HG03354 (cell line): ENCODE results near the gene PRDX1.
A peak's percentile ranks its signal among the peaks of the same experiment; 100 is the strongest.
"Not testable (repeated sequence)": the region's sequence is repeated elsewhere in the genome, so short reads cannot be mapped to it uniquely, and the experiment has no call there.

Experiments
- ATAC-seq: cut with Tn5 transposase; IDR thresholded peaks from one replicate; pipeline ENCODE4 v1.9.1; 2021; ENCODE audit warnings: mild to moderate bottlenecking; ENCODE audit not compliant: unreplicated experiment, poor library complexity, severe bottlenecking

PRDX1 gene

DNA sequence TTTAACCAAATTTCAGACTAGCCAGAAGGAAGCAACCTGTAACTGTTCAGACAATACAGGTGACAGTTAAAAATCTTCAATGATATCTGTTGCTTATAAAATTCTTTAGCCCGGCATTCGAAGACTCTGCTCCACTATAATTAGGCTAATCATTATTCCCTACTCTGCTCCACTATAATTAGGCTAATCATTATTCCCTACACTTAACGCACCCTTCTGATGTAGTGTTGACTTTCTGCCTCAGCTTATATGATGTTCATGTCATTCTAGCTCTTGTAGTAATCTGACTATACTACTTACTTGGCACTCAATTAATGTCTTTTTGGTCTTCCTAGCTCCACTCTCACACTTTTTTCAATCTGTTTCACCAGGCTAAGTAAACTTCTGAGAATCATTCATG is 44.0 kb downstream of the PRDX1 start:
- no peak for ATAC-seq

DNA sequence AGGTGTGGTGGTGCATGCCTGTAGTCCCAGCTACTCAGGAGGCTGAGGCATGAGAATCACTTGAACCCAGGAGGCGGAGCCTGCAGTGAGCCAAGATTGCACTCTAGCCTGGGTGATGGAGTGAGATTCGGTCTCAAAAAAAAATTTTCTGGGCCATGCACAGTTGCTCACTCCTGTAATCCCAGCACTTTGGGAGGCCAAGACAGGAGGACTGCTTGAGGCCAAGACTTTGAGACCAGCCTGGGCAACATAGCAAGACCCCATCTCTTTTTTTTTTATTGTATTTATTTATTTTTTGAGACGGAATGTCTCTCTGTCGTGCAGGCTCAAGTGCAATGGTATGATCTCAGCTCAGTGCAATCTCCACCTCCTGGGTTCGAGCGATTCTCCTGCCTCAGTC is 47.5 kb downstream of the PRDX1 start:
- ATAC-seq, result not testable (repeated sequence)

DNA sequence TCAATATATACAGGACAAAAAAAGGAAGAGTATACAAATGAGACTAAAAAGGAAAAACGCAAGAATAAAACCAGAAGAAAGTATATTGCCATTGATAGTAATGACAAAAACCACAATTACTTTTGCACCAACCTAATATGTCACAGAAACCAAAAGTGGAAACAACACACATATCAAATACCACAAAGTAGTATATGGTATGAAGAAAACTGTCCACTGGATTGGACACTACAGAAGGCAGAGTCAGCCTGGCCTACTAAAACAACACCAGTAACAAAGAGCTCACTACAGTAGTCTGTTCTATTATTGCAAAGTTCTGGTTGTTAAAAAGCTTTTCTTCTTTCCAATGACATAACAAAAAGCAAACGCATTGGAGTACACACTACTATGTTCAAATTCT is 48.4 kb downstream of the PRDX1 start:
- ATAC-seq, result no peak

DNA sequence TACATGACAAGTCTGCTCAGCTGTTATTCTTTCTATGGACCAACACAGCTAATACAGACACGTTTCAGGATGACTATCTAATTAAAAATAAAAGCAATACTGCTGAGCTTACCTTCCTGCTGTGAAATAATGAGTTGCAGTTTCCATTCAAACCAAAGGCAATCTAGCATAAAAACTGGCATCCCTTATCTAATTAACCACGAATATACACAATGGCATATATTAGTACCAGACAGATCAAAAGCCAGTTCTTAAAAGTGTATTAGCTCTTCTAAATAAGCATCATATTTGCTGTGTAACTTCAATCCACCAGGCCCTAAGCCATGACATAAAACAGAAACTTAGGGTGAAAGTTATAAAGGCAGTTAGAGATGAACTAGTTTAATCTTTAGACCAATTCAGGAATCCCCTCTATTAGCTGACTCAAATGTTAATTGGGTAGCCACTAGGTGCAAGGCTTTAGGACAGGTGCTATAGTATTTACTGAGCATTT is 51.3 kb downstream of the PRDX1 start:
- ATAC-seq, result peak; percentile 45

DNA sequence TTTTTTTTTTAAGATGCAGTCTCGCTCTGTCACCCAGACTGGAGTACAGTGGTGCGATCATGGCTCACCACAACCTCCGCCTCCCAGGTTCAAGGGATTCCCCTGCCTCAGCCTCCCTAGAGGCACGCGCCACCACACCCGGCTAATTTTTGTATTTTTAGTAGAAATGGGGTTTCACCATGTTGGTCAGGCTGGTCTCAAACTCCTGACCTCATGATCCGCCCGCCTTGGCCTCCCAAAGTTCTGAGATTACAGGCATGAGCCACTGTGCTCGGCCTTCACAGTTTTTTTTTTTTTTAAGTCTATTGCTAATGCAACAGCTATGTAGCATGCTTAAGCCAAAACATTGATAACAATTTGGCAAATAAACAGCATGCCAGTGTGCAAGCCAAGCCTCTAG is 54.3 kb downstream of the PRDX1 start:
- ATAC-seq, result peak; percentile 64

DNA sequence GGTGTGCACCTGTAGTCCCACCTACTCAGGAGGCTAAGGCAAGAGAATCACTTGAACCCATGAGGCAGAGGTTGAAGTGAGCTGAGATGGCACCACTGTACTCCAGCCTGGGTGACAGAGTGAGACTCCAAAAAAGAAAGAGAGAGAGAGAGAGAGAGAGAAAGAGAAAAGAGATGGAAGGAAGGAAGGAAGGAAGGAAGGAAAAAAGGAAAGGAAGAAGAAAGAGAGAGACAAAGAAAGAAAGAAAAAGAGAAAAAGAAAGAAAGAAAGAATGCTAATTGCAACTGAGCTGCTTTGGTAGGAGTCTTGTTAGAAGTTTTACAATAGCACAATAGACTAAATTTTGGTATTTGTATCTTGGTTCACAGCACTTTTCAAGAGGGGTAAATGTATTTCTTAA is 56.4 kb downstream of the PRDX1 start:
- no peak for ATAC-seq
